PC-3 (cell line): ENCODE measurements around the gene KRT80. TPM values are rescaled to one million over a fixed set of nuclear protein-coding genes. Genes with fewer than 3 reads are reported as not detected.

Source experiments
- ATAC-seq: fragments of 200-7000 bp; cut with Tn5 transposase; 2 replicates; pipeline ENCODE4 v1.9.1; 2020; ENCODE audit warnings: mild to moderate bottlenecking, moderate library complexity
- BruUV-seq: library from RNA; stranded (reverse); fragments of 400-500 nt; replicated peaks from 2 replicates; lab custom pipeline; 2021; lab: Mats Ljungman, UMichigan
- CTCF ChIA-PET: fragments of 300-600 bp; sonication (Branson Sonifier 250); formaldehyde crosslinking; loops from one replicate; lab custom pipeline; 2022; ENCODE audit warnings: antibody characterized with exemption; lab: Charles Lee
- POLR2A ChIA-PET: fragments of 300-600 bp; sonication (Branson Sonifier 250); formaldehyde crosslinking; loops from one replicate; lab custom pipeline; 2022; ENCODE audit warnings: antibody characterized with exemption; ENCODE audit not compliant: unreplicated experiment; lab: Charles Lee
- DNase-seq: peaks from one replicate; pipeline ENCODE4 v3.0.0-alpha.2; 2015
- H2AFZ ChIP-seq: fragments of 300-600 bp; sonication (generic); 2 replicates; pipeline ENCODE4 v1.6.0; 2016; ENCODE audit warnings: antibody characterized with exemption, low read length
- H3F3A ChIP-seq: fragments of 300-600 bp; sonication (generic); one replicate; pipeline ENCODE4 v1.6.0; 2017; ENCODE audit warnings: antibody characterized with exemption, low read length, control low read depth, mild to moderate bottlenecking; ENCODE audit not compliant: unreplicated experiment
- H3K27ac ChIP-seq: fragments of 300-600 bp; sonication (generic); 2 replicates; pipeline ENCODE4 v1.5.1; 2016; ENCODE audit warnings: mild to moderate bottlenecking, low read length
- H3K27me3 ChIP-seq: fragments of 300-600 bp; sonication (generic); 2 replicates; pipeline ENCODE4 v1.6.1; 2016; ENCODE audit warnings: low read length, mixed read lengths
- H3K36me3 ChIP-seq: fragments of 300-600 bp; sonication (generic); 2 replicates; pipeline ENCODE4 v1.6.1; 2016; ENCODE audit warnings: low read depth, mixed run types, low read length, mixed read lengths
- H3K4me1 ChIP-seq: fragments of 300-600 bp; sonication (generic); 2 replicates; pipeline ENCODE4 v1.5.1; 2016; ENCODE audit warnings: low read length; ENCODE audit not compliant: insufficient read depth
- H3K4me2 ChIP-seq: fragments of 300-600 bp; sonication (generic); 2 replicates; pipeline ENCODE4 v1.6.0; 2016; ENCODE audit warnings: low read length
- H3K4me3 ChIP-seq: fragments of 300-600 bp; sonication (generic); 2 replicates; pipeline ENCODE4 v1.5.1; 2016; ENCODE audit warnings: mild to moderate bottlenecking, low read length, mixed read lengths
- H3K79me2 ChIP-seq: fragments of 300-600 bp; sonication (generic); 2 replicates; pipeline ENCODE4 v1.6.1; 2017; ENCODE audit warnings: low read length, mixed read lengths
- H3K9ac ChIP-seq: fragments of 300-600 bp; sonication (generic); 2 replicates; pipeline ENCODE4 v1.6.0; 2016; ENCODE audit warnings: mild to moderate bottlenecking, low read length
- H3K9me2 ChIP-seq: fragments of 300-600 bp; sonication (generic); replicated peaks from 2 replicates; pipeline ENCODE4 v1.6.1; 2016; ENCODE audit warnings: mixed run types, low read length, mixed read lengths
- H3K9me3 ChIP-seq: fragments of 300-600 bp; sonication (generic); 2 replicates; pipeline ENCODE4 v1.6.1; 2016; ENCODE audit warnings: low read length, mixed read lengths
- H4K20me1 ChIP-seq: fragments of 300-600 bp; sonication (generic); 2 replicates; pipeline ENCODE4 v1.6.1; 2016; ENCODE audit warnings: low read length, mixed read lengths
- EZH2 ChIP-seq: fragments of 300-600 bp; sonication (generic); IDR thresholded peaks from one replicate; pipeline ENCODE4 v1.6.1; 2017; ENCODE audit warnings: antibody characterized with exemption, mild to moderate bottlenecking, low read length; ENCODE audit not compliant: unreplicated experiment
- EZH2phosphoT487 ChIP-seq: fragments of 300-600 bp; sonication (generic); IDR thresholded peaks from 2 replicates; pipeline ENCODE4 v1.6.1; 2018; ENCODE audit warnings: mild to moderate bottlenecking, antibody characterized with exemption, low read length, borderline replicate concordance
- intact Hi-C: fragments of 100-400 bp; cut with micrococcal nuclease; formaldehyde crosslinking; loops from 2 replicates; pipeline ENCODE4 v1.9.0; 2023
- total RNA-seq: library from RNA; depleted of rRNA; stranded (reverse); fragments of >200 nt; gene quantifications from 2 replicates; pipeline ENCODE4 v1.2.3, GENCODE V29; 2014
- TF ChIP-seq, protein P1 (sequence below): fragments of 300-600 bp; sonication (generic); conservative IDR thresholded peaks from 2 replicates; pipeline ENCODE4 v1.5.1; 2017; ENCODE audit warnings: antibody characterized with exemption, low read depth, mild to moderate bottlenecking, low read length

The KRT80 gene
- total RNA-seq, 1 experiment from 2014 or later, result 19.8 TPM

- Histone ChIP-seq H3K4me3 (no peak overlapping the region), H2AFZ (no peak overlapping the region), H3K27ac (0 out of 2 replicates have a peak overlapping the region, but pooled peaks have one; percentile 7), H3K27me3 (no peaks in the 10 kb centered on the region), H3K9me3 (no peaks in the 10 kb centered on the region), H3K4me2 (peak overlapping the region; percentile 49; the same call in 1 of the 2 replicates), H3K36me3 (no peaks in the 10 kb centered on the region), H3K4me1 (peaks cover 51% of the 10 kb centered on the region), H4K20me1 (no peaks in the 10 kb centered on the region), H3K79me2 (no peaks in the 10 kb centered on the region), H3F3A (peaks cover 7% of the 10 kb centered on the region), H3K9ac (no peak overlapping the region), H3K9me2 (no peaks in the 10 kb centered on the region)
- DNase-seq (peak; percentile 82), ATAC-seq (peak; percentile 40)
- intact Hi-C loops, result no loop called here
- POLR2A ChIA-PET, result no interaction called here
- no TSS peak for BruUV-seq
- CTCF ChIA-PET, result interaction anchor here (0.6 to 0.7 kb wide), 2 partner anchors 66 to 75 kb away, joined by 3 to 4 read pairs; no protein-coding TSS in a partner anchor
- TF ChIP-seq, protein P1, sequence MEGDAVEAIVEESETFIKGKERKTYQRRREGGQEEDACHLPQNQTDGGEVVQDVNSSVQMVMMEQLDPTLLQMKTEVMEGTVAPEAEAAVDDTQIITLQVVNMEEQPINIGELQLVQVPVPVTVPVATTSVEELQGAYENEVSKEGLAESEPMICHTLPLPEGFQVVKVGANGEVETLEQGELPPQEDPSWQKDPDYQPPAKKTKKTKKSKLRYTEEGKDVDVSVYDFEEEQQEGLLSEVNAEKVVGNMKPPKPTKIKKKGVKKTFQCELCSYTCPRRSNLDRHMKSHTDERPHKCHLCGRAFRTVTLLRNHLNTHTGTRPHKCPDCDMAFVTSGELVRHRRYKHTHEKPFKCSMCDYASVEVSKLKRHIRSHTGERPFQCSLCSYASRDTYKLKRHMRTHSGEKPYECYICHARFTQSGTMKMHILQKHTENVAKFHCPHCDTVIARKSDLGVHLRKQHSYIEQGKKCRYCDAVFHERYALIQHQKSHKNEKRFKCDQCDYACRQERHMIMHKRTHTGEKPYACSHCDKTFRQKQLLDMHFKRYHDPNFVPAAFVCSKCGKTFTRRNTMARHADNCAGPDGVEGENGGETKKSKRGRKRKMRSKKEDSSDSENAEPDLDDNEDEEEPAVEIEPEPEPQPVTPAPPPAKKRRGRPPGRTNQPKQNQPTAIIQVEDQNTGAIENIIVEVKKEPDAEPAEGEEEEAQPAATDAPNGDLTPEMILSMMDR, result peak; percentile 76
- no peak for TF ChIP-seq EZH2
These were observed 30.2 kb upstream of the KRT80 start for GRCh38 chr12:52221912-52222457.

DNA sequence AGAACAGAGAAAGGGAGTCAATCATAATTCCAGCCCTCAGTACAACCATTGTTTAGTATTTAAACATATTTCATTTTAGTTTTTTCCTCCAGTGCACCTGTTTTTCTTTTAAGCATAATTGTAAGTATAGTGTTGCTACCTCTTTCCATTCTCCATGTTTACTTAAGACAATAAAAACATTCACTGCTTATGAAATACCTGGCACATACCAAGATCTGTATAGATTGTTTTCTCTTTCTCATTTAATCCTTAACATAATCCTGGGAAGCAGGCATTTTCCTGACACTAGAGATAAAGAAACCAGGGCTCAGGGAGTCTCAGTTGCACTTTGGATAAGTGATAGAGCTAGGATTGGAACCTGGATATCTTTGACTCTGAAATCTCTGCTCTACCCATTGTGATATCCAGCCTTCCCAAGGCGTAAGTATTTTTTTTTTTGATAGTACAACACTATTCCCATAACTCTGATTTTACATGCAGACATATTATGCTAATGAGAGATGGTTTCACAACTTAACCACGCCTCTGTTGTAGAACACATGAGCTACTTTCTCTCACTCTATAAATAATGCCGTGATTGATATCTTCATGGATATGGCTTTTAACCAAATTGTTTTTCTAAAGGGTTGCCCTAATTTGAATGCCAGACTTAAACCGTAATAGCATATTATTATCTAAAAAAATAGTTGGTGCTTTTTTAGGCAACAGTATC lies 29.4 kb upstream of the KRT80 start:
- H3K4me1 ChIP-seq, result peaks cover 59% of the 10 kb centered on the region

More for the DNA sequence above, 29.4 kb upstream of the KRT80 start:
- Histone ChIP-seq H3K27ac (0 out of 2 replicates have a peak overlapping the region, but pooled peaks have one; percentile 7), H2AFZ (no peak overlapping the region), H3F3A (peaks cover 7% of the 10 kb centered on the region), H3K9ac (no peak overlapping the region), H3K27me3 (no peaks in the 10 kb centered on the region), H3K4me2 (peak overlapping the region; percentile 49), H3K9me2 (no peaks in the 10 kb centered on the region), H4K20me1 (no peaks in the 10 kb centered on the region), H3K79me2 (no peaks in the 10 kb centered on the region), H3K9me3 (no peaks in the 10 kb centered on the region), H3K4me3 (no peak overlapping the region), H3K36me3 (no peaks in the 10 kb centered on the region)
- TF ChIP-seq, protein P1, result no peak
- TF ChIP-seq EZH2 (no peak), EZH2phosphoT487 (no peak)
- no TSS peak for BruUV-seq
- no peak for ATAC-seq
- peak; percentile 6 for DNase-seq
- ChIA-PET POLR2A (no interaction called here), CTCF (interaction anchor here (0.7 kb wide), 1 partner anchor 74 kb away, joined by 4 read pairs; no protein-coding TSS in a partner anchor)
- intact Hi-C loops, result no loop called here
